Measurements from ENCODE around the gene CHST15.

Gene CHST15

GRCh38 chr10:124050021-124051015 lies 43.1 kb downstream of the CHST15 start:
- H3K27ac ChIP-seq (ENCODE audit: low read depth, low read length) = no peak overlapping the region
- H3K9me3 ChIP-seq (ENCODE audit: control insufficient read depth in 5 of 5, low read length in 5 of 5) = peaks cover 0 to 5% (median 2%) of the 10 kb centered on the region in 5 donors
- no peak overlapping the region for H3K4me3 ChIP-seq (ENCODE audit: low read depth in 1 of 5, low read length in 5 of 5)
- no peaks in the 10 kb centered on the region for H3K27me3 ChIP-seq (ENCODE audit: control insufficient read depth in 5 of 5, insufficient read depth in 4 of 5, low read length in 5 of 5)
- H3K9ac ChIP-seq (ENCODE audit: low read length in 5 of 5) = no peak overlapping the region
- H3K4me1 ChIP-seq (ENCODE audit: control insufficient read depth in 5 of 5, insufficient read depth in 5 of 5, low read length in 5 of 5) = peaks cover 0 to 14% (median 3%) of the 10 kb centered on the region in 5 donors
- H3K36me3 ChIP-seq (ENCODE audit: control insufficient read depth in 5 of 5, insufficient read depth in 5 of 5, low read length in 5 of 5) = peaks cover 0 to 3% (median 0%) of the 10 kb centered on the region in 5 donors

- Histone ChIP-seq H3K4me3 (ENCODE audit: low read depth in 1 of 5, low read length in 5 of 5) (no peak overlapping the region), H3K27me3 (ENCODE audit: control insufficient read depth in 5 of 5, insufficient read depth in 4 of 5, low read length in 5 of 5) (no peaks in the 10 kb centered on the region), H3K4me1 (ENCODE audit: control insufficient read depth in 5 of 5, insufficient read depth in 5 of 5, low read length in 5 of 5) (peaks cover 0 to 14% (median 3%) of the 10 kb centered on the region in 5 donors), H3K36me3 (ENCODE audit: control insufficient read depth in 5 of 5, insufficient read depth in 5 of 5, low read length in 5 of 5) (peaks cover 0 to 6% (median 2%) of the 10 kb centered on the region in 5 donors), H3K27ac (ENCODE audit: low read depth, low read length) (no peak overlapping the region), H3K9me3 (ENCODE audit: control insufficient read depth in 5 of 5, low read length in 5 of 5) (peaks cover 0 to 5% (median 2%) of the 10 kb centered on the region in 5 donors), H3K9ac (ENCODE audit: low read length in 5 of 5) (no peak overlapping the region)
These were observed 43.9 kb downstream of the CHST15 start for GRCh38 chr10:124049484-124049883.

DNA sequence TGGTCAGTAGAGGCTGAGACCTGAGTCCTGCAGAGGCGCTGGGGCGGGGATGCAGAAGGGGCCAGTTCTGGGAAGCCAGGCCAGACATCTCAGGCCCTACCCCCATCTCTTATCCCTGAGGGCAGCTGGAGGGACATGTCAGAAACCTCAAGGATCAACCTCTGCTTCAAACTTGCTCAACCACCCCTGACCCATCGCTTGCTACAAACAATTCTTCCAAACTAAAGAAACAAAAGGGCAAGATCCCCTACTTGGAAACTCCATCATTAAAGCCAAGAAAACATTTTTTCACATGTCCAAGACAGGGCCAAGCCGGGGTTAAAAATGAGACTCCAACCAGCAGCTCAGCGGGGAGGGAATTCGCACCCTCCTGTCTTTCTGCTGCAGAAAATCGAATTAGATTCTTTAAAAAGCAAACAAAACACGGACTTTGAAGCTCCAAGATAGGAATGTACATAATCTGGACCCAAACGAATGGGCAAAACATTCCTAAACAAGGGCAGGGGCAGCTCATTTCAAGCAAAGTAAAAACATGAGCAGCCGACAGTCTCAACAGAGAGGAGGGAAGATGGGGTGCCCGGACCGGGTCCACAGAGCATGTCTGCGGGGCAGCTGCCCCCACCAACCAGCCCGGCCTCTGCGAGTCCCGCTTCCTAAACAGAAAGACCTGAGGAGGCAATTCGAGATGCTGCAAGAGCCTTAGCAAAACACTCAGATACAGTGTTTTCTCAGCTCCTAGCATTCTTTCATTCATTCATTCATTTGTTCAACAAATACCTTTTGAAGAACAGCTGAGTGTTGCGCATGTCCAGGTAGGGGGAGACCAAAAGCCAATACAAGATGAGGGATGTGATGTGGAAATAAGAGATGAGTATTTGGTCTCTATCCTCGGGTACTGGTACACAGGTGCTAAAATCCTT lies 44.8 kb downstream of the CHST15 start:
- Histone ChIP-seq H3K27ac (ENCODE audit: low read depth, low read length) (no peak overlapping the region), H3K36me3 (ENCODE audit: control insufficient read depth in 5 of 5, insufficient read depth in 5 of 5, low read length in 5 of 5) (peaks cover 0 to 14% (median 8%) of the 10 kb centered on the region in 5 donors), H3K4me1 (ENCODE audit: control insufficient read depth in 5 of 5, insufficient read depth in 5 of 5, low read length in 5 of 5) (peaks cover 0 to 6% (median 0%) of the 10 kb centered on the region in 5 donors), H3K4me3 (ENCODE audit: low read depth in 1 of 5, low read length in 5 of 5) (no peak overlapping the region), H3K9me3 (ENCODE audit: control insufficient read depth in 5 of 5, low read length in 5 of 5) (peaks cover 0 to 5% (median 2%) of the 10 kb centered on the region in 5 donors), H3K27me3 (ENCODE audit: control insufficient read depth in 5 of 5, insufficient read depth in 4 of 5, low read length in 5 of 5) (no peaks in the 10 kb centered on the region), H3K9ac (ENCODE audit: low read length in 5 of 5) (no peak overlapping the region)

DNA sequence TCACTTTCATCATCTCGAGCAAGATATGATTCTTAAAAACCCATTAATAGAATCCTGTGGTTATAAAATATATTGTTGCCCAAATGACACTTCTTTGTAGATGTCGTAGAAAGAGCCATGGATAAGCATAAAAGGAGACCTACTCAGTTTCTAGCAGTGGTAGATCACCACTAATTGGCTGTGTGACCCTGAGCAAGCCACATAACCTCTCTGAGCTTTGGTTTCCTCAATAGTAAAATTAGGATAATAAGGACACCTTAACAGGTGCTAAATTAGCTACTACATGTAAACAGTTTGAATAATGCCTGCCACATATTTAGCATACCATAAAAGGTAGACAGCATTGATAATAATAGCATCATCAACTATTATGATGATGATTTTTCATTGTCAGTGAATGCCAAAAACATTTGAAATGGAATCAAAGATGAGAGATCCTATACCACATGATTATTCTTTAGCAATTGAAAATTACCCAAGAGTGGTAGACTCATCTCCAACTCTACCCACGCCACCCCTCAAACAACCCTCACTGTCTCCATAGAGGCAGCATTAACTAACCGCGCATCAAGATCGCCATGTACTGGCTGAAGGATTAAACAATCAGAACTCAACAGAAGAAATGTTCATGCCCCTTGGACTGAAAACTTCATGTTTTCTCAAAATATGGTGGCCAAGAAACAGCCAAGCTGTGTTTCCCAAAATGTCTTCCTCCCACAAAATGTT lies 45.8 kb downstream of the CHST15 start:
- no peaks in the 10 kb centered on the region for H3K27me3 ChIP-seq (ENCODE audit: control insufficient read depth in 5 of 5, insufficient read depth in 4 of 5, low read length in 5 of 5)
- peaks cover 0 to 6% (median 0%) of the 10 kb centered on the region in 5 donors for H3K4me1 ChIP-seq (ENCODE audit: control insufficient read depth in 5 of 5, insufficient read depth in 5 of 5, low read length in 5 of 5)
- peaks cover 0 to 17% (median 8%) of the 10 kb centered on the region in 5 donors for H3K36me3 ChIP-seq (ENCODE audit: control insufficient read depth in 5 of 5, insufficient read depth in 5 of 5, low read length in 5 of 5)
- peaks cover 0 to 5% (median 2%) of the 10 kb centered on the region in 5 donors for H3K9me3 ChIP-seq (ENCODE audit: control insufficient read depth in 5 of 5, low read length in 5 of 5)
- H3K9ac ChIP-seq (ENCODE audit: low read length in 5 of 5) = no peak overlapping the region
- H3K27ac ChIP-seq (ENCODE audit: low read depth, low read length) = no peak overlapping the region
- H3K4me3 ChIP-seq (ENCODE audit: low read depth in 1 of 5, low read length in 5 of 5) = no peak overlapping the region

DNA sequence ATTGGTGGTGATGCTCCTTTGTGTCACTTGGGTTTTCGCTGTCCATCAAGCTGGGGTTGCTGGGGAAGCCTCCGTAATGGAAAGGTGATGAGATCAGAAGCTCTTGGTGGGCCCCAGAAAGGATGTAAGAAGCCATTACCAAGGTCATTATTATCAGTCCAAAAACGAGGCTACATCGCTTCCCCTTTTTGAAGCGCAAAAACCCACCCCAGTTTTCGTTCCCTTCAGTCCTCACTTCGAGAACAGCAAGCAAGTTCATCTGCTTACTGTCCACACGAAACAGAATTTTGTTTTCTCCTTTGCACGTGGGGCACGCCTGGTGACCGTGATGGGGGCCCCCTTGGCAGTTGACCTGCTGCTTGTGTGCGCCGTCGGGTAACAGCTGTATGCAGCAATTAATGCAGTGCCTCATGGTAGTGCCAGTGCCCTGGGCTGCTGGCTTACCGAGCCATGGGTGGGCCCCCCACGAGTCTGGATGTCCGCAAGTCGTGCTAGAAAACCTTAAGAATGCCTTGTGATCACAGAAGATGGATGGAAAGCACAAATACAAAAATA lies 47.5 kb downstream of the CHST15 start:
- H3K4me1 ChIP-seq (ENCODE audit: control insufficient read depth in 5 of 5, insufficient read depth in 5 of 5, low read length in 5 of 5) = peaks cover 0 to 6% (median 0%) of the 10 kb centered on the region in 5 donors
- H3K36me3 ChIP-seq (ENCODE audit: control insufficient read depth in 5 of 5, insufficient read depth in 5 of 5, low read length in 5 of 5) = peaks cover 0 to 18% (median 13%) of the 10 kb centered on the region in 5 donors
- no peak overlapping the region for H3K9ac ChIP-seq (ENCODE audit: low read length in 5 of 5)
- no peaks in the 10 kb centered on the region for H3K27me3 ChIP-seq (ENCODE audit: control insufficient read depth in 5 of 5, insufficient read depth in 4 of 5, low read length in 5 of 5)
- H3K4me3 ChIP-seq (ENCODE audit: low read depth in 1 of 5, low read length in 5 of 5) = no peak overlapping the region
- no peak overlapping the region for H3K27ac ChIP-seq (ENCODE audit: low read depth, low read length)
- peaks cover 0 to 5% (median 2%) of the 10 kb centered on the region in 5 donors for H3K9me3 ChIP-seq (ENCODE audit: control insufficient read depth in 5 of 5, low read length in 5 of 5)

- Histone ChIP-seq H3K9ac (ENCODE audit: low read length in 5 of 5) (no peak overlapping the region), H3K4me1 (ENCODE audit: control insufficient read depth in 5 of 5, insufficient read depth in 5 of 5, low read length in 5 of 5) (peaks cover 0 to 6% (median 0%) of the 10 kb centered on the region in 5 donors), H3K4me3 (ENCODE audit: low read depth in 1 of 5, low read length in 5 of 5) (no peak overlapping the region), H3K27me3 (ENCODE audit: control insufficient read depth in 5 of 5, insufficient read depth in 4 of 5, low read length in 5 of 5) (no peaks in the 10 kb centered on the region), H3K27ac (ENCODE audit: low read depth, low read length) (no peak overlapping the region), H3K9me3 (ENCODE audit: control insufficient read depth in 5 of 5, low read length in 5 of 5) (peaks cover 0 to 5% (median 2%) of the 10 kb centered on the region in 5 donors), H3K36me3 (ENCODE audit: control insufficient read depth in 5 of 5, insufficient read depth in 5 of 5, low read length in 5 of 5) (peaks cover 0 to 18% (median 13%) of the 10 kb centered on the region in 5 donors)
These were observed 48.1 kb downstream of the CHST15 start for GRCh38 chr10:124045276-124045675.

DNA sequence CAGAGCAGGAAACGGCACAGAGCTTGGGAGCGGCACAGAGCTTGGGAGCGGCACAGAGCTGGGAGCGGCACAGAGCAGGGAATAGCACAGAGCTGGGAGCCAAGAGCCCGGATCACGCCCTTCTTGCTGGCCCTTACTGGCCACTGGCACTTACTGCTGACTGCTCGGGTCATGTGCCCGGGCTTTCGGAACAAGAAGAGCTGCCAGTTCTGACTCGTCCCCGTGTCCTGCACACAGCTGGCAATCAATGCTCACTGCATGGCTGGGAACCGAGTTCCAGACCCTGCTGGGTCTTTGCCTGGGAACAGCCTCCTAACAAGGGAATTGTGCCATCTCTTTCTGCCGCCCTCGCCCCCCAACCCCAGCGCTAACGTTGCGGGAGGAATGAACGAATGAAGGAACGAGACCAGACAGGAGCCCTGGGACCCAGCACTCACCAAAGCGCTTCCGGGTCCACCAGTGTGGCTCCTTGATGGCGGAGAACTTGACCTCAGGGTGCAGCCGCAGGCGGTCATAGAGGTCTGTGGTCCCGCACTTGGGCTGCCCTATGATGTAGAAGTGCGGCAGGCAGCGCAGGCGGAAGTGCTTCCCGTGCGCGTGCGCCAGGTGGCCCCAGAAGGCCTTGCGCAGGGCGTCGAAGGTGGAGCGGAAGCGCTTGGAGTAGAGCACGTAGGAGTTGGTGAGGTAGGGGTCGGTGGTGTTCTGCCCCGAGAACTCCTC lies 49.1 kb downstream of the CHST15 start:
- Histone ChIP-seq H3K4me3 (ENCODE audit: low read depth in 1 of 5, low read length in 5 of 5) (no peak overlapping the region), H3K9me3 (ENCODE audit: control insufficient read depth in 5 of 5, low read length in 5 of 5) (peaks cover 0 to 5% (median 2%) of the 10 kb centered on the region in 5 donors), H3K4me1 (ENCODE audit: control insufficient read depth in 5 of 5, insufficient read depth in 5 of 5, low read length in 5 of 5) (peaks cover 0 to 10% (median 0%) of the 10 kb centered on the region in 5 donors), H3K27ac (ENCODE audit: low read depth, low read length) (no peak overlapping the region), H3K9ac (ENCODE audit: low read length in 5 of 5) (no peak overlapping the region), H3K36me3 (ENCODE audit: control insufficient read depth in 5 of 5, insufficient read depth in 5 of 5, low read length in 5 of 5) (peaks cover 0 to 20% (median 13%) of the 10 kb centered on the region in 5 donors), H3K27me3 (ENCODE audit: control insufficient read depth in 5 of 5, insufficient read depth in 4 of 5, low read length in 5 of 5) (no peaks in the 10 kb centered on the region)

DNA sequence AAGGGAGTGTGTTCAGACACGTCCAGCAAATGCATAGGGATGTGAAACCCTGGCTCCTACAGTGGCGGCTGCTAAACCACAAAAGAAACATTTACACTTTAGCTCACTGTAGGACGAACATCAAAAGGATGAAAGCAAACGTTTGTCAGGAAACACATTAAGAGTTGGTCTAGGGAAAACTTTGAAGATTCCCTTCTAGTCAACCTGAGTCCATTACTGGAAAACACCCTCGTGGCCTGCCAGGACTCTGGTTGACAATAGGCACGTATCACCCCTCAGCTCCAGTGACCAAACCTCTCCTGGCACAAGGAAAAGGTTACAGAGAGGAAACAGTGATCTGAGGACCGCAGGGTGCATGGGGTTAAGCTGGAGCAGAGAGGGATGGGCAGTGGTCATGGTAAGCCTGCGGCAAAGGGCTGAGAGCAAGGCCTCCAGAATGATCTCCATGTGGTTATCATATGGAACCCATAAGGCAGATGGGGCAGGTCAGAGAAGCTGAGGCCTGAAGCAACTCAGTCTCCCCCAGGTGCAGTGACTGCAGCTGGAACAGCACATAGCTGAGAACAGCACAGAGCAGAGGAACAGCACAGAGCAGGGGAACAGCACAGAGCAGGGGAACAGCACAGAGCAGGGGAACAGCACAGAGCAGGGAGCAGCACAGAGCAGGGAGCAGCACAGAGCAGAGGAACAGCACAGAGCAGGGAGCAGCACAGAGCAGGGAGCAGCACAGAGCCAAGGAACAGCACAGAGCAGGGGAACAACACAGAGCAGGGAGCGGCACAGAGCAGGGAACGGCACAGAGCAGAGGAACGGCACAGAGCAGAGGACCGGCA lies 49.9 kb downstream of the CHST15 start:
- Histone ChIP-seq H3K27ac (ENCODE audit: low read depth, low read length) (no peak overlapping the region), H3K4me3 (ENCODE audit: low read depth in 1 of 5, low read length in 5 of 5) (no peak overlapping the region), H3K9me3 (ENCODE audit: control insufficient read depth in 5 of 5, low read length in 5 of 5) (peaks cover 0 to 5% (median 2%) of the 10 kb centered on the region in 5 donors), H3K36me3 (ENCODE audit: control insufficient read depth in 5 of 5, insufficient read depth in 5 of 5, low read length in 5 of 5) (peaks cover 0 to 20% (median 13%) of the 10 kb centered on the region in 5 donors), H3K9ac (ENCODE audit: low read length in 5 of 5) (no peak overlapping the region), H3K4me1 (ENCODE audit: control insufficient read depth in 5 of 5, insufficient read depth in 5 of 5, low read length in 5 of 5) (peaks cover 0 to 14% (median 0%) of the 10 kb centered on the region in 5 donors), H3K27me3 (ENCODE audit: control insufficient read depth in 5 of 5, insufficient read depth in 4 of 5, low read length in 5 of 5) (no peaks in the 10 kb centered on the region)
